Caco-2 (cell line): ENCODE results near the gene DARS2. TPM values are rescaled to one million over a fixed set of nuclear protein-coding genes. Genes with fewer than 3 reads are reported as not detected.
A peak's percentile ranks its signal among the peaks of the same experiment; 100 is the strongest.

ENCODE experiments used
- BruUV-seq: library from RNA; stranded (reverse); fragments of 400-500 nt; replicated peaks from 2 replicates; lab custom pipeline; 2021; lab: Mats Ljungman, UMichigan
- CTCF ChIA-PET: fragments of 300-600 bp; sonication (Branson Sonifier 250); formaldehyde crosslinking; loops from one replicate; lab custom pipeline; 2022; ENCODE audit warnings: antibody characterized with exemption; lab: Charles Lee
- POLR2A ChIA-PET: fragments of 300-600 bp; sonication (Branson Sonifier 250); formaldehyde crosslinking; loops from one replicate; lab custom pipeline; 2022; ENCODE audit warnings: antibody characterized with exemption; lab: Charles Lee
- DNase-seq, 2 experiments: peaks; one replicate each; pipeline versions ENCODE4 v3.0.0 to v3.0.0-alpha.2; 2020 to 2022
- H3K27me3 ChIP-seq: replicated peaks from 2 replicates; pipeline ENCODE4 v1.6.0; 2011; ENCODE audit warnings: low read length; ENCODE audit not compliant: control insufficient read depth, insufficient read depth
- H3K36me3 ChIP-seq: 2 replicates; pipeline ENCODE4 v1.5.1; 2011; ENCODE audit warnings: low read length; ENCODE audit not compliant: control insufficient read depth, insufficient read depth
- H3K4me1 ChIP-seq: fragments of 250-450 bp; sonication (Bioruptor Pico); 2 replicates; pipeline ENCODE4 v1.5.1; 2020; ENCODE audit warnings: mild to moderate bottlenecking
- H3K4me3 ChIP-seq: 2 replicates; pipeline ENCODE4 v1.5.1; 2011; ENCODE audit warnings: low read depth, mild to moderate bottlenecking, control low read depth, low read length
- H3K9me3 ChIP-seq: fragments of 250-450 bp; sonication (Bioruptor Pico); 2 replicates; pipeline ENCODE4 v1.5.1; 2020; ENCODE audit warnings: mild to moderate bottlenecking, moderate library complexity
- H3K27ac Mint-ChIP-seq: one replicate; pipeline ENCODE4 v1.8.0; 2022; ENCODE audit warnings: mixed read lengths; ENCODE audit not compliant: unreplicated experiment
- H3K27me3 Mint-ChIP-seq: one replicate; pipeline ENCODE4 v1.8.0; 2022; ENCODE audit warnings: mixed read lengths; ENCODE audit not compliant: insufficient read depth, unreplicated experiment
- H3K36me3 Mint-ChIP-seq: one replicate; pipeline ENCODE4 v1.8.0; 2022; ENCODE audit warnings: mild to moderate bottlenecking, mixed read lengths; ENCODE audit not compliant: insufficient read depth, unreplicated experiment
- H3K4me1 Mint-ChIP-seq: one replicate; pipeline ENCODE4 v1.8.0; 2022; ENCODE audit warnings: low read depth, mixed read lengths; ENCODE audit not compliant: unreplicated experiment
- H3K4me3 Mint-ChIP-seq: one replicate; pipeline ENCODE4 v1.8.0; 2022; ENCODE audit warnings: mild to moderate bottlenecking, moderate library complexity, mixed read lengths; ENCODE audit not compliant: unreplicated experiment
- H3K9me3 Mint-ChIP-seq: one replicate; pipeline ENCODE4 v1.8.0; 2022; ENCODE audit warnings: mixed read lengths; ENCODE audit not compliant: unreplicated experiment
- CTCF ChIP-seq, 2 experiments: fragments of 200-600 bp in 1 of 2; IDR thresholded peaks; 1 replicate in 1 of 2; 2 replicates in 1 of 2; pipeline versions ENCODE4 v1.5.1 to v1.8.0; 2011 to 2022; ENCODE audit warnings: antibody characterized with exemption in 1 of 2, control low read depth in 1 of 2, inconsistent platforms in 1 of 2, low read depth in 1 of 2, low read length in 1 of 2, mild to moderate bottlenecking in 1 of 2, moderate library complexity in 1 of 2; ENCODE audit not compliant: insufficient read depth in 1 of 2, severe bottlenecking in 1 of 2, unreplicated experiment in 1 of 2
- intact Hi-C: fragments of 100-400 bp; cut with micrococcal nuclease; formaldehyde crosslinking; loops from one replicate; pipeline ENCODE4 v1.10.0; 2022; ENCODE audit not compliant: unreplicated experiment
- total RNA-seq: library from RNA; stranded (reverse); gene quantifications from 2 replicates; pipeline ENCODE4 v1.2.3, GENCODE V29; 2022

The DARS2 gene
- total RNA-seq, 1 experiment from 2014 or later, result 41.3 TPM

GRCh38 chr1:173863224-173864161 lies 39.0 kb downstream of the DARS2 start:
- H3K4me1 Mint-ChIP-seq, result peaks cover 6% of the 10 kb centered on the region
- H3K4me3 ChIP-seq, result no peak overlapping the region
- no peak for TF ChIP-seq CTCF (IDR thresholded peaks at IDR 0.05; ENCODE audit: insufficient read depth in 1 of 2, low read depth in 1 of 2, low read length in 1 of 2, severe bottlenecking in 1 of 2, unreplicated experiment in 1 of 2)
- intact Hi-C loops, result no loop called here
- H3K27me3 Mint-ChIP-seq, result peaks cover 5% of the 10 kb centered on the region
- CTCF ChIA-PET, result no interaction called here
- peaks cover 5% of the 10 kb centered on the region; the same call in 1 of the 2 replicates for H3K36me3 ChIP-seq
- DNase-seq, result no peak
- H3K27ac Mint-ChIP-seq, result peak overlapping the region; percentile 77
- H3K4me3 Mint-ChIP-seq, result peak overlapping the region; percentile 99
- BruUV-seq, result no TSS peak
- POLR2A ChIA-PET, result interaction anchor here (0.8 kb wide), 1 partner anchor 385 kb away, joined by 7 read pairs; no protein-coding TSS in a partner anchor
- H3K27me3 ChIP-seq, result no peaks in the 10 kb centered on the region
- H3K36me3 Mint-ChIP-seq, result peaks cover 95% of the 10 kb centered on the region
- H3K4me1 ChIP-seq, result peaks cover 7% of the 10 kb centered on the region; the same call in 1 of the 2 replicates
- no peaks in the 10 kb centered on the region for H3K9me3 ChIP-seq
- H3K9me3 Mint-ChIP-seq, result no peaks in the 10 kb centered on the region

GRCh38 chr1:173864179-173864867 lies 39.9 kb downstream of the DARS2 start:
- peaks cover 8% of the 10 kb centered on the region; the same call in 1 of the 2 replicates for H3K4me1 ChIP-seq
- H3K4me3 Mint-ChIP-seq, result peak overlapping the region; percentile 99
- no peak for TF ChIP-seq CTCF (IDR thresholded peaks at IDR 0.05; ENCODE audit: insufficient read depth in 1 of 2, low read depth in 1 of 2, low read length in 1 of 2, severe bottlenecking in 1 of 2, unreplicated experiment in 1 of 2)
- no peaks in the 10 kb centered on the region for H3K9me3 Mint-ChIP-seq
- POLR2A ChIA-PET, result no interaction called here
- H3K27me3 ChIP-seq, result no peaks in the 10 kb centered on the region
- H3K27ac Mint-ChIP-seq, result peak overlapping the region; percentile 77
- peaks cover 6% of the 10 kb centered on the region for H3K4me1 Mint-ChIP-seq
- H3K4me3 ChIP-seq, result no peak overlapping the region
- peaks cover 5% of the 10 kb centered on the region for H3K27me3 Mint-ChIP-seq
- CTCF ChIA-PET, result no interaction called here
- no TSS peak for BruUV-seq
- H3K9me3 ChIP-seq, result no peaks in the 10 kb centered on the region
- intact Hi-C loops, result no loop called here
- H3K36me3 ChIP-seq, result peaks cover 5% of the 10 kb centered on the region; the same call in 1 of the 2 replicates
- peaks cover 93% of the 10 kb centered on the region for H3K36me3 Mint-ChIP-seq
- DNase-seq, result no peak
